HG02759 (cell line): Measurements from ENCODE around the gene MS4A7.
"Not testable (repeated sequence)": the region's sequence is repeated elsewhere in the genome, so short reads cannot be mapped to it uniquely, and the experiment has no call there.

ENCODE experiments used
- ATAC-seq: cut with Tn5 transposase; IDR thresholded peaks from one replicate; pipeline ENCODE4 v1.9.1; 2021; ENCODE audit warnings: mild to moderate bottlenecking, moderate library complexity; ENCODE audit not compliant: unreplicated experiment

MS4A7 gene

GRCh38 chr11:60378354-60378753 lies at the start of gene MS4A7:
Gene MS4A7, plus strand, starts transcription at chr11:60378532. Its CDS starts 4,610 bp downstream, at chr11:60383142.
- peak; percentile 90 for ATAC-seq

DNA sequence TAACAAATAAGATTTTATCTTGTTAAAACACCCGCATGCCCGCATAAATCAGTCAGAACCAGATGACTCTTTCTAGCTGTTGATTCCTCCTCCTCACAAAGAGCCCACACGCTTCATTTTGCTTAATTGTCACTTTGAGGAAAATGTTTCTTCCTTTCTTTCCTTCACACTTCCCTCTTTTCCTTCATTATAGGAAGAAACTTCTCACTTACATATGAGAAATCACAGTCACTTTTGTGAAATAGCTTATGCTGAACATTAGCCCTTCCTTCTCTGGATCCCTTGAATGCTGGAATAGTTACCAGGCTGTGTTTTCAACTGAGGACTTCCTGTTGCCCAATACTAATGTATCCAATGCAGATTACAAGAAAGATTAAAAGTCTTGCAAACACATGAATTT lies 45.5 kb upstream of the MS4A7 start:
- ATAC-seq, result no peak

GRCh38 chr11:60334005-60334620 lies 44.2 kb upstream of the MS4A7 start:
- peak; percentile 51 for ATAC-seq

GRCh38 chr11:60336767-60337391 lies 41.5 kb upstream of the MS4A7 start:
- no peak for ATAC-seq

DNA sequence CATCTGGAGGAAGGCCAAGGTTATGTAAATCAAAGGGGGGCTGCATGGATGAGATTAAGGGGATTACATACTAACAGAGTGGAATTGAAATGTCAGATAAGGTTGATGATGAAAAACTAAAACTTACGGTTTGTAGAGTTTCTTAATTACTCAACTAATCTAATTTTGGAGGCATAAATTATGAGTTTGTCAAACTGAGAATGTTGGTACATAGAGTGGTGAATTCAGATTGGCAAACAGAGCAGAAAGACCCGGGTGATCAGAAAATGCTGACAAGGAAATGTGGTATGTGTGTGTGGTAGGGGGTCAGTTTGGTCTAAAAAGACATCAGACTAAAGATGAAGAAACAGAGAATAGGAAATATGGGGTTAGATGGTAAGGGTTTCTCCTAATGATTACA lies 40.3 kb upstream of the MS4A7 start:
- ATAC-seq, result no peak

- ATAC-seq, result no peak
Measured at GRCh38 chr11:60339356-60339755, 39.0 kb upstream of the MS4A7 start.

GRCh38 chr11:60343094-60343704 lies 35.1 kb upstream of the MS4A7 start:
- no peak for ATAC-seq

GRCh38 chr11:60344146-60344545 lies 34.2 kb upstream of the MS4A7 start:
- ATAC-seq, result no peak

DNA sequence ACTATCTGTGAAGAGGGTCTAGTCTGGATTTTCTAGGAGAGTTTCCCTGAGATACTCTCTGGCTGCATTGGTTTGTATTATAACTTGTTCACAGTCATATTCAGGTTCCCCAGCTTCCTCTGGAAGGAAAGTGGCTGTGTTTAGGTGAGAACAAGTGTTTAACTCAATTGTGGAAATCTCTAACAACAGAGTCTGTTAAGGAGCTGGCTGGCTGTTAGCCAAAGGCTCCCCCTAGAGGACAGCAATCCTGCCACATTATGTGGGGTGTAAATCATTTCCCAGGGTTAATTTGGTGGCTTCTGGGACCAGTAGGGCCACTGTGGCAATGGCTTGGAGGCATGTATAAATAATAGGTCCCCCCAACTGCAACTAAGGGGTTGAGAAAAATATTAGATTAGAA lies 32.8 kb upstream of the MS4A7 start:
- ATAC-seq, result no peak

DNA sequence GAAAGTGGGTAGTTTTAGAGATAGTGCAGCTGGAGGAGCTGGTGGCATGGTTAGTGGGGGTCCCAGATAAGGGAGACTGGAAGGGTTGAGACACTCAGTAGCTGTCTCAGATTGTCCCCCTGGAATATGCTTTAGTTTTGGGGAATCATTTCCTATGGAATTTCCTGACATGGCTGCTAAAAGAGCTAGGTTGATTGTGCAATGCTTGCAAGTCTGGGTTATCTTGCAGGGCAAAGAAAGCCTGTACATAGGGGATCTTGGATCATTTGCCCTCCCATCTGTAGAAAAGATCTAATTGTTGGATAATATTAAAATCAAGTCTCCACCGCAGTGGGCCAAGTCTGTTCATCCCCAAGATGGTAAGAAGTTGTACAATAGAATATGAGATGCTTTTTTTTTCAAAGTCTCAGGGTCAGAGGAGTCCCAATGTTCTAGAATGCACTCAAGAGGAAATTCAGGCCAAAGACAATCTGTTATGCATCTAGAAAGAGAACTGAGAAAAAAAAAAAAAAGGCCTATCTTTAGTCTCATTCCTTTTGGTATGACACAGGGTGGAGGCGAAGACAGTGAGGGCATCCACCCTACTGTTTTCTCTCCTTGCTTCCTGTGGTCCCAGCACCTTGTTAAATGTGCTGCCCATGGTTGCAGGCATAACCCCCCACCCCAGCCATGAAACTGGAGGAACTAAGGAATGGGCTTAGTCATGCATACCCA lies 31.1 kb upstream of the MS4A7 start:
- no peak for ATAC-seq

GRCh38 chr11:60348116-60348515 lies 30.2 kb upstream of the MS4A7 start:
- ATAC-seq, result no peak

DNA sequence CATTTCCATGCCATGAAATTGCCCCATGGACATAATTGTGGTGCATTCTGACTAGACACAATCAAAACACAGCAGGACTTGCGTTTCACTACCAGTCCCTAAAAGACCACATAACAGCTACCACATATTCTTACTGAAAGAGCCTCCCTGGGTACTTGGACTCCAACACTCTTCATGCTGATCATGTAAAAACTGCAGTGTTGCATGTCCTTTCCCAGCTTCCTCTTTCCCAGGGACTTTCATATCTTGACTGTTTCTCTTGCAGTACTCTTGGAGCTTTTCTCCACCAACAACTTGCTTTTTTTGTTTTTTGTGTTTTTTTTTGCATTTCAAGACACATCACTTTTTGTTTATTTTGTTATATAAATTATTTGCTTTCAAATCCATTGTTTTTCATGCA lies 28.3 kb upstream of the MS4A7 start:
- ATAC-seq, result no peak

- no peak for ATAC-seq
Measured at GRCh38 chr11:60357771-60358170, 20.6 kb upstream of the MS4A7 start.

GRCh38 chr11:60360621-60361020 lies 17.7 kb upstream of the MS4A7 start:
- ATAC-seq, result no peak

DNA sequence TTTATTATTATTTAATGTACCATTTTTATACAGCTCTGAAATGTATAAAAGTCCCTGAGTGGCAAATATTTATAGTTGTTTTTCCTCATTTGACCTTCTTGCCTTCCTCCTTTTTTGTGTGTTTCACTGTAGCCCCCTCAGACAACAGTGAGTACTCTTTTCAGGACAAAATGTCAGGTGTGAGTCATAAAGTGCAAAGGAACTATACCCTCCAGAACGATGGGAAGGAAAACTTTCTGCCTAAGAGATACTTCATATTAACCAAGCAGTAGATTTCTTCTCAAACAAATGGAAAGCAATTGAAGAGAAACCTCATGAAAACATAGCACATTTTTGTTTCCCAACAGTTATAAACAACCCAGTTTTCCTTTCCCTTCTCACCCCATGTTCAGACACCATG lies 16.1 kb upstream of the MS4A7 start:
- no peak for ATAC-seq

GRCh38 chr11:60363542-60364470 lies 14.5 kb upstream of the MS4A7 start:
- ATAC-seq, result peak; percentile 60

DNA sequence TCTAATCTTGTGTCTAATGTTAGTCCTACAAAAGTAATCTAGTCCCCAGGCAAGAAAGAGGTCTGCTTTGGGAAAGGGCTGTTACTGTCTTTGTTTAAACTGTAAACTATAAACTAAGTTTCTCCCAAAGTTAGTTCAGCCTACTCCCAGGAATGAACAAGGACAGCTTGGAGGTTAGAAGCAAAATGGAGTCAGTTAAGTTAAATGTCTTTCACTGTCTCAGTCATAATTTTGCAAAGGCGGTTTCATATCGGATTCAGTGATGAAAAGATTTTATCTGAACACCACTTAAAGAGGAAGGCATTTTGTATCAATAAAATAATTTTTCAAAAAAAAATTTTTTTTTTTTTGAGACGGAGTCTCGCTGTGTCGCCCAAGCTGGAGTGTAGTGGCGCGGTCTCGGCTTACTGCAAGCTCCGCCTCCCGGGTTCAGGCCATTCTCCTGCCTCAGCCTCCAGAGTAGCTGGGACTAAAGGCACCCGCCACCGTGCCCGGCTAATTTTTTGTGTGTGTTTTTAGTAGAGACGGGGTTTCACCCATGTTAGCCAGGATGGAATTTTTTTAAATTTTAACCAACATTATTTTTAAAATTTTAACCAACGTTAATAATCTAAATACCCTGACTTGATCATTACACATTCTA lies 11.9 kb upstream of the MS4A7 start:
- not testable (repeated sequence) for ATAC-seq

DNA sequence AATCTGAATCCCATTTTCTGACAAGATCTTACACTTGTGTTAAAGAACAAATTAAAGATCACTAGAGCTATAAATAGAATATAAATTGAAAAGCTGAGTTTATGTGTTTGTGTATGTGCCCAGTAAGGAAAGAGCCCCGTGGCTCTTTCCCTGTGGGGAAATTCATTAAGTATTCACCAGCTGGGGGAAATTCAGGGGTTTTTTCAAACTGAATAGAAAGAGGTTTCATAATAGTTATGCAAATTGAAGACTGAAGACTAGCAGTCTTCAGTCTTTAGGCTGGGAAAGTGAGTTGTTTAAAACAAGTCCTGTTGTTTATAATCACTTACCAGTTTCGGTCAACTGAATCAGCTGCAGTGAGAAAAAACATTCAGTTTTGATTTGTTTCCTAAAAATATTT lies 11.3 kb upstream of the MS4A7 start:
- ATAC-seq, result peak; percentile 77

- ATAC-seq, result no peak
Measured at GRCh38 chr11:60367896-60368295, 10.4 kb upstream of the MS4A7 start.

- no peak for ATAC-seq
Measured at GRCh38 chr11:60370252-60370810, 8.0 kb upstream of the MS4A7 start.
